SK-N-SH (cell line): Measurements from ENCODE around the gene CMPK1. TPM values are rescaled to one million over a fixed set of nuclear protein-coding genes. Genes with fewer than 3 reads are reported as not detected.

ENCODE experiments used
- CTCF ChIA-PET: fragments of 300-600, 350-600 bp; formaldehyde crosslinking; extraction: SDS; loops from one replicate; lab custom pipeline; 2021; lab: Yijun Ruan, JAX
- POLR2A ChIA-PET: fragments of 350-600 bp; sonication (Branson Sonifier 250); formaldehyde crosslinking; extraction: SDS; loops from one replicate; lab custom pipeline; 2020; ENCODE audit warnings: antibody characterized with exemption, inconsistent platforms; lab: Yijun Ruan, JAX
- DNase-seq: peaks from one replicate; pipeline ENCODE4 v3.0.0; 2012
- H2AFZ ChIP-seq: fragments of 200-600 bp; sonication (generic); 2 replicates; pipeline ENCODE4 v1.8.1; 2016; ENCODE audit warnings: antibody characterized with exemption, mild to moderate bottlenecking, low read depth
- H3F3A ChIP-seq: fragments of 200-600 bp; sonication (generic); replicated peaks from 2 replicates; pipeline ENCODE3; 2016; ENCODE audit warnings: antibody characterized with exemption, mild to moderate bottlenecking; ENCODE audit not compliant: insufficient read depth
- H3K27ac ChIP-seq, 2 experiments: fragments of 200-500 bp in 1 of 2; fragments of 200-600 bp in 1 of 2; sonication (Bioruptor generic) in 1 of 2; sonication (generic), shearing (Covaris generic) in 1 of 2; 2 replicates each; pipeline versions ENCODE4 v1.5.1 to v1.6.1; 2014 to 2016; ENCODE audit warnings: low read depth in 2 of 2, inconsistent platforms in 1 of 2, low read length in 1 of 2, mild to moderate bottlenecking in 1 of 2, mixed read lengths in 1 of 2
- H3K27me3 ChIP-seq: fragments of 200-600 bp; sonication (generic), shearing (Covaris generic); 2 replicates; pipeline ENCODE4 v1.6.1; 2016; ENCODE audit warnings: mixed run types; ENCODE audit not compliant: insufficient read depth
- H3K36me3 ChIP-seq, 2 experiments: fragments of 200-500 bp in 1 of 2; fragments of 200-600 bp in 1 of 2; sonication (Bioruptor generic) in 1 of 2; sonication (generic) in 1 of 2; replicated peaks in 1 of 2; 2 replicates each; pipeline versions ENCODE3 to v1.5.1; 2014 to 2016; ENCODE audit warnings: low read length in 1 of 2, mild to moderate bottlenecking in 1 of 2; ENCODE audit not compliant: insufficient read depth in 2 of 2, control insufficient read depth in 1 of 2
- H3K4me1 ChIP-seq, 2 experiments: fragments of 200-500 bp in 1 of 2; fragments of 200-600 bp in 1 of 2; sonication (Bioruptor generic) in 1 of 2; sonication (generic), shearing (Covaris generic) in 1 of 2; 2 replicates each; pipeline versions ENCODE4 v1.5.1 to v1.6.1; 2014 to 2016; ENCODE audit warnings: low read depth in 1 of 2, low read length in 1 of 2, mixed run types in 1 of 2; ENCODE audit not compliant: insufficient read depth in 2 of 2, control insufficient read depth in 1 of 2
- H3K4me2 ChIP-seq: fragments of 200-600 bp; sonication (generic), shearing (Covaris generic); 2 replicates; pipeline ENCODE4 v1.6.1; 2017; ENCODE audit warnings: mixed run types
- H3K4me3 ChIP-seq, 2 experiments: fragments of 200-500 bp in 1 of 2; fragments of 200-600 bp in 1 of 2; sonication (Bioruptor generic) in 1 of 2; sonication (generic), shearing (Covaris generic) in 1 of 2; 2 replicates each; pipeline versions ENCODE4 v1.5.1 to v1.8.1; 2014 to 2016; ENCODE audit warnings: low read depth in 2 of 2, inconsistent platforms in 1 of 2, low read length in 1 of 2, mild to moderate bottlenecking in 1 of 2, mixed read lengths in 1 of 2, moderate library complexity in 1 of 2
- H3K79me2 ChIP-seq: fragments of 200-600 bp; sonication (generic); 2 replicates; pipeline ENCODE4 v1.8.1; 2017; ENCODE audit warnings: mild to moderate bottlenecking; ENCODE audit not compliant: insufficient read depth
- H3K9ac ChIP-seq: fragments of 200-600 bp; sonication (generic); 2 replicates; pipeline ENCODE4 v1.6.1; 2017; ENCODE audit warnings: mixed run types
- H3K9me2 ChIP-seq: fragments of 200-600 bp; sonication (generic); 2 replicates; pipeline ENCODE4 v1.6.1; 2017; ENCODE audit warnings: mixed run types
- H3K9me3 ChIP-seq: fragments of 200-600 bp; sonication (generic); 2 replicates; pipeline ENCODE4 v1.6.1; 2017; ENCODE audit warnings: mixed run types, mild to moderate bottlenecking, moderate library complexity
- H4K20me1 ChIP-seq: fragments of 200-600 bp; sonication (generic); 2 replicates; pipeline ENCODE4 v1.6.1; 2017; ENCODE audit warnings: mild to moderate bottlenecking, mixed run types; ENCODE audit not compliant: insufficient read depth
- CTCF ChIP-seq: fragments of 200-600 bp; sonication (generic); IDR thresholded peaks from 2 replicates; pipeline ENCODE4 v1.6.1; 2017; ENCODE audit warnings: antibody characterized with exemption, mild to moderate bottlenecking, moderate library complexity
- ELF1 ChIP-seq: IDR thresholded peaks from 2 replicates; pipeline ENCODE4 v1.4.0; 2012
- FOSL2 ChIP-seq: IDR thresholded peaks from 2 replicates; pipeline ENCODE4 v1.4.0; 2012; ENCODE audit warnings: low read depth, mild to moderate bottlenecking, moderate library complexity, borderline replicate concordance
- GABPA ChIP-seq: IDR thresholded peaks from 2 replicates; pipeline ENCODE4 v1.4.0; 2012; ENCODE audit warnings: low read depth, mild to moderate bottlenecking
- GATA2 ChIP-seq: sonication (generic); formaldehyde crosslinking; IDR thresholded peaks from 2 replicates; pipeline ENCODE4 v1.5.0; 2020; ENCODE audit warnings: mild to moderate bottlenecking, missing genetic modification reagents
- MAX ChIP-seq: IDR thresholded peaks from 2 replicates; pipeline ENCODE4 v1.4.0; 2012; ENCODE audit warnings: low read depth
- MEF2A ChIP-seq: IDR thresholded peaks from 2 replicates; pipeline ENCODE4 v1.4.0; 2012; ENCODE audit warnings: low read depth, borderline replicate concordance
- MXI1 ChIP-seq: IDR thresholded peaks from 2 replicates; pipeline ENCODE4 v1.6.1; 2012; ENCODE audit warnings: mild to moderate bottlenecking, low read depth, low read length, improper control_type of control experiment
- PBX3 ChIP-seq: IDR thresholded peaks from 2 replicates; pipeline ENCODE4; 2012
- RAD21 ChIP-seq: IDR thresholded peaks from 2 replicates; pipeline ENCODE4 v1.6.1; 2012; ENCODE audit warnings: mild to moderate bottlenecking, low read length
- REST ChIP-seq: IDR thresholded peaks from 2 replicates; pipeline ENCODE4 v1.6.1; 2012; ENCODE audit warnings: mild to moderate bottlenecking, low read depth, low read length, moderate library complexity
- RXRA ChIP-seq: IDR thresholded peaks from 2 replicates; pipeline ENCODE4 v1.4.0; 2012; ENCODE audit warnings: low read depth, mild to moderate bottlenecking, borderline replicate concordance
- TCF12 ChIP-seq: IDR thresholded peaks from 2 replicates; pipeline ENCODE4 v1.4.0; 2012
- USF2 ChIP-seq: fragments of 150-350 bp; IDR thresholded peaks from 2 replicates; pipeline ENCODE4 v1.6.1; 2017; ENCODE audit warnings: antibody characterized with exemption, low read length, low read depth, borderline replicate concordance
- YY1 ChIP-seq: IDR thresholded peaks from 2 replicates; pipeline ENCODE4 v1.4.0; 2012; ENCODE audit warnings: low read depth, mild to moderate bottlenecking
- WGBS: methylation state at CpG from one replicate; pipeline ENCODE4 v1.1.6; 2017; ENCODE audit warnings: low lambda C conversion rate; 5-methylcytosine and 5-hydroxymethylcytosine counted together
- polyA plus RNA-seq, 3 experiments: library from polyadenylated mRNA; depleted of rRNA; stranded (reverse); fragments of >200 nt; gene quantifications; 2 replicates each; pipeline ENCODE4 v1.2.3, GENCODE V29; 2012

Gene CMPK1
- polyA plus RNA-seq, 1 of the 3 experiments (the other 2 are of a cell fraction): 17.5 TPM

- Histone ChIP-seq H3K4me1 (no peaks in the 10 kb centered on the region), H3K4me3 (no peak overlapping the region), H3F3A (no peaks in the 10 kb centered on the region), H3K27me3 (no peaks in the 10 kb centered on the region), H3K4me2 (no peak overlapping the region), H2AFZ (no peak overlapping the region), H3K27ac (no peak overlapping the region), H3K9me2 (no peaks in the 10 kb centered on the region), H3K9ac (no peak overlapping the region), H3K36me3 (no peaks in the 10 kb centered on the region), H4K20me1 (no peaks in the 10 kb centered on the region), H3K9me3 (no peaks in the 10 kb centered on the region), H3K79me2 (no peaks in the 10 kb centered on the region)
- TF ChIP-seq GABPA: no peak
- TF ChIP-seq MEF2A: no peak
- no peak for TF ChIP-seq ELF1
- TF ChIP-seq TCF12: no peak
- no peak for TF ChIP-seq GATA2 (CRISPR knock-in tag)
- ChIA-PET CTCF (interaction anchor here (7.6 kb wide), 1 partner anchor 17 kb away, joined by 41 read pairs; no protein-coding TSS in a partner anchor), POLR2A (no interaction called here)
- DNase-seq: no peak
- WGBS: 83% methylated on average over 5 of the region's 5 CpGs
Observed at GRCh38 chr1:47405697-47406096, 72.1 kb downstream of the CMPK1 start.

GRCh38 chr1:47406966-47407365 is 73.4 kb downstream of the CMPK1 start:
- Histone ChIP-seq H3K9ac (no peak overlapping the region), H3K4me2 (no peak overlapping the region), H3K27ac (no peak overlapping the region), H3K79me2 (no peaks in the 10 kb centered on the region), H3K9me3 (no peaks in the 10 kb centered on the region), H4K20me1 (no peaks in the 10 kb centered on the region), H3K36me3 (no peaks in the 10 kb centered on the region), H3K4me1 (no peaks in the 10 kb centered on the region), H3K4me3 (no peak overlapping the region), H2AFZ (no peak overlapping the region), H3K27me3 (no peaks in the 10 kb centered on the region), H3K9me2 (no peaks in the 10 kb centered on the region), H3F3A (no peaks in the 10 kb centered on the region)
- ChIA-PET CTCF (interaction anchor here (0.8 to 3.6 kb wide), 6 partner anchors 14 to 333 kb away, joined by 3 to 18 read pairs (median 5); no protein-coding TSS in a partner anchor), POLR2A (no interaction called here)
- no peak for DNase-seq
- no peak for TF ChIP-seq CTCF
- TF ChIP-seq MAX: no peak
- no peak for TF ChIP-seq FOSL2
- TF ChIP-seq MXI1: no peak
- WGBS: 89% methylated on average over 5 of the region's 5 CpGs

- Histone ChIP-seq H3F3A (no peaks in the 10 kb centered on the region), H2AFZ (no peak overlapping the region), H3K9ac (no peak overlapping the region), H3K79me2 (no peaks in the 10 kb centered on the region), H3K4me1 (no peaks in the 10 kb centered on the region), H3K9me3 (no peaks in the 10 kb centered on the region), H3K4me3 (no peak overlapping the region), H3K9me2 (no peaks in the 10 kb centered on the region), H3K27ac (no peak overlapping the region), H3K27me3 (no peaks in the 10 kb centered on the region), H3K4me2 (no peak overlapping the region), H3K36me3 (no peaks in the 10 kb centered on the region), H4K20me1 (no peaks in the 10 kb centered on the region)
- DNase-seq: no peak
- ChIA-PET POLR2A (no interaction called here), CTCF (interaction anchor here (0.8 to 3.6 kb wide), 8 partner anchors 10 to 332 kb away, joined by 3 to 18 read pairs (median 4); no protein-coding TSS in a partner anchor)
- WGBS: 68% methylated on average over 3 of the region's 3 CpGs
- TF ChIP-seq PBX3 (no peak), REST (no peak), USF2 (no peak), YY1 (no peak), RXRA (no peak), GATA2 (CRISPR knock-in tag) (no peak), RAD21 (no peak)
Observed at GRCh38 chr1:47407481-47407880, 73.9 kb downstream of the CMPK1 start.
